ENCODE results near the gene FMNL2.

Gene FMNL2

GRCh38 chr2:152508446-152508845 lies 173.5 kb downstream of the FMNL2 start:
- H2AFZ ChIP-seq (ENCODE audit: low read length) = no peak overlapping the region
- peaks cover 15% of the 10 kb centered on the region for H3K4me1 ChIP-seq (ENCODE audit: low read length)
- peaks cover 11% of the 10 kb centered on the region for H3F3A ChIP-seq (ENCODE audit: insufficient read depth, low read length)
- H3K79me2 ChIP-seq (ENCODE audit: low read length) = no peaks in the 10 kb centered on the region
- TF ChIP-seq EZH2 (optimal IDR thresholded peaks at IDR 0.05; ENCODE audit: low read depth, low read length) (no peak), CTCF (IDR thresholded peaks at IDR 0.05; ENCODE audit: low read length) (no peak), EZH2phosphoT487 (IDR thresholded peaks at IDR 0.05; ENCODE audit: low read length) (no peak)
- H4K20me1 ChIP-seq (ENCODE audit: insufficient read depth, low read length) = no peaks in the 10 kb centered on the region
- H3K4me2 ChIP-seq (ENCODE audit: low read depth, low read length) = no peak overlapping the region
- no peak overlapping the region for H3K4me3 ChIP-seq (ENCODE audit: low read length)
- H3K36me3 ChIP-seq (replicated peaks; ENCODE audit: insufficient read depth, low read length) = no peaks in the 10 kb centered on the region
- no peak overlapping the region for H3K9ac ChIP-seq (ENCODE audit: low read length)
- H3K9me2 ChIP-seq (replicated peaks; ENCODE audit: insufficient read depth, low read length) = no peaks in the 10 kb centered on the region
- H3K27ac ChIP-seq (ENCODE audit: low read length) = no peak overlapping the region
- DNase-seq = no peak
- H3K9me3 ChIP-seq (replicated peaks; ENCODE audit: insufficient read depth, low read length) = no peaks in the 10 kb centered on the region
- no peaks in the 10 kb centered on the region for H3K27me3 ChIP-seq (replicated peaks; ENCODE audit: insufficient read depth, low read length)

GRCh38 chr2:152509772-152510491 lies 175.0 kb downstream of the FMNL2 start:
- no peaks in the 10 kb centered on the region for H3K36me3 ChIP-seq (replicated peaks; ENCODE audit: insufficient read depth, low read length)
- no peaks in the 10 kb centered on the region for H4K20me1 ChIP-seq (ENCODE audit: insufficient read depth, low read length)
- no peak overlapping the region for H3K4me3 ChIP-seq (ENCODE audit: low read length)
- H2AFZ ChIP-seq (ENCODE audit: low read length) = no peak overlapping the region
- peaks cover 15% of the 10 kb centered on the region for H3K4me1 ChIP-seq (ENCODE audit: low read length)
- no peak for TF ChIP-seq EZH2phosphoT487 (IDR thresholded peaks at IDR 0.05; ENCODE audit: low read length)
- TF ChIP-seq CTCF (IDR thresholded peaks at IDR 0.05; ENCODE audit: low read length) = no peak
- TF ChIP-seq EZH2 (optimal IDR thresholded peaks at IDR 0.05; ENCODE audit: low read depth, low read length) = no peak
- no peak overlapping the region for H3K9ac ChIP-seq (ENCODE audit: low read length)
- no peak overlapping the region for H3K4me2 ChIP-seq (ENCODE audit: low read depth, low read length)
- peaks cover 11% of the 10 kb centered on the region for H3F3A ChIP-seq (ENCODE audit: insufficient read depth, low read length)
- no peaks in the 10 kb centered on the region for H3K27me3 ChIP-seq (replicated peaks; ENCODE audit: insufficient read depth, low read length)
- H3K9me2 ChIP-seq (replicated peaks; ENCODE audit: insufficient read depth, low read length) = no peaks in the 10 kb centered on the region
- DNase-seq = no peak
- no peaks in the 10 kb centered on the region for H3K9me3 ChIP-seq (replicated peaks; ENCODE audit: insufficient read depth, low read length)
- no peak overlapping the region for H3K27ac ChIP-seq (ENCODE audit: low read length)
- no peaks in the 10 kb centered on the region for H3K79me2 ChIP-seq (ENCODE audit: low read length)

GRCh38 chr2:152510621-152511020 lies 175.6 kb downstream of the FMNL2 start:
- DNase-seq = no peak
- no peak for TF ChIP-seq EZH2phosphoT487 (IDR thresholded peaks at IDR 0.05; ENCODE audit: low read length)
- no peak for TF ChIP-seq CTCF (IDR thresholded peaks at IDR 0.05; ENCODE audit: low read length)
- no peak for TF ChIP-seq EZH2 (optimal IDR thresholded peaks at IDR 0.05; ENCODE audit: low read depth, low read length)
- H3K79me2 ChIP-seq (ENCODE audit: low read length) = no peaks in the 10 kb centered on the region

More at GRCh38 chr2:152510621-152511020, 175.6 kb downstream of the FMNL2 start:
- no peak overlapping the region for H3K4me3 ChIP-seq (ENCODE audit: low read length)
- H3K27ac ChIP-seq (ENCODE audit: low read length) = no peak overlapping the region
- H2AFZ ChIP-seq (ENCODE audit: low read length) = no peak overlapping the region
- H3K4me2 ChIP-seq (ENCODE audit: low read depth, low read length) = no peak overlapping the region
- H3K4me1 ChIP-seq (ENCODE audit: low read length) = peaks cover 15% of the 10 kb centered on the region
- no peaks in the 10 kb centered on the region for H3K36me3 ChIP-seq (replicated peaks; ENCODE audit: insufficient read depth, low read length)
- no peaks in the 10 kb centered on the region for H4K20me1 ChIP-seq (ENCODE audit: insufficient read depth, low read length)
- no peak overlapping the region for H3K9ac ChIP-seq (ENCODE audit: low read length)
- H3F3A ChIP-seq (ENCODE audit: insufficient read depth, low read length) = peaks cover 11% of the 10 kb centered on the region
- no peaks in the 10 kb centered on the region for H3K27me3 ChIP-seq (replicated peaks; ENCODE audit: insufficient read depth, low read length)
- no peaks in the 10 kb centered on the region for H3K9me2 ChIP-seq (replicated peaks; ENCODE audit: insufficient read depth, low read length)
- no peaks in the 10 kb centered on the region for H3K9me3 ChIP-seq (replicated peaks; ENCODE audit: insufficient read depth, low read length)

Data from MM.1S (cell line).